Stimulated activated CD8-positive, alpha-beta memory T cell treated with anti-CD3 and anti-CD28 coated beads, Interleukin-12 subunit alpha, Interleukin-12 subunit beta, amount 100 ng/mL, for 24 hours (primary cell): ENCODE data around the gene GRAP.

Experiments used
- DNase-seq: peaks from one replicate; pipeline ENCODE4 v3.0.0-alpha.2; 2020; ENCODE audit errors: extremely low read depth

GRAP gene

DNA sequence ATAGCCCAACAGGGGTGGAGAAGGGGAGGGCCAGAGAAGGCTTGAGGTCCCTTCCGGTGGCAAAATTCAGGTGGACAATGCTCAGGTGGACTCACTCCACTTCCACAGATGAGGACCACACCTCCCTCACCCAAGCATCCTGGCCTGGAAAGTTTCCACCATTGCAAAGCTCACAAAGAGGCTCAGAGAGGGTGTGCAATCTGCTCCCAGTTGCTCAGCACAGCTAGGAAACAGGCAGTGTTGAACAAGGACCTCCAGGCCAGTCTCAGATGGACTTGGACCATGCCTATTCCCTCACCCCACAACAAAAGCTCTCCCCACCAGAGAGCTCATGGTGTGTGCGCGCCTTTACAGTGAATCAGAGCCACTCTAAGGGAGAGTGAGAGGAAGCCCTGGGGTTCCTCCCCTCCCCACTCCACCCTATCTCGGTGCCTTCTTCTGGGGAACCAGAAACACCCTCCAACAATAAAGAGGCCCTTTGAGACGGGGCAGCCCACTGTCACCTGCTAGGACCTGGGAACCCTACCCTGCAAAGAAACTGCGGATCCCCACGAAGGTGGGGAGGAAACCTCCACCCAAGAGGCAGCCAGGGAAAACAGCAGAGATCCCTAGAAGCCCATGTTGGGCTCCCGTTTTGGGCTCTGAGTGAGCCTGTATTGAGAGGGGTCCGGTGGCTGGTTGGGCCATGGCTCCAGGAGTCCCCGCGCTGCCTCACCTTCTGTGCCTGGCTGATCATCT, 43.8 kb downstream of the GRAP start:
- DNase-seq: no peak

DNA sequence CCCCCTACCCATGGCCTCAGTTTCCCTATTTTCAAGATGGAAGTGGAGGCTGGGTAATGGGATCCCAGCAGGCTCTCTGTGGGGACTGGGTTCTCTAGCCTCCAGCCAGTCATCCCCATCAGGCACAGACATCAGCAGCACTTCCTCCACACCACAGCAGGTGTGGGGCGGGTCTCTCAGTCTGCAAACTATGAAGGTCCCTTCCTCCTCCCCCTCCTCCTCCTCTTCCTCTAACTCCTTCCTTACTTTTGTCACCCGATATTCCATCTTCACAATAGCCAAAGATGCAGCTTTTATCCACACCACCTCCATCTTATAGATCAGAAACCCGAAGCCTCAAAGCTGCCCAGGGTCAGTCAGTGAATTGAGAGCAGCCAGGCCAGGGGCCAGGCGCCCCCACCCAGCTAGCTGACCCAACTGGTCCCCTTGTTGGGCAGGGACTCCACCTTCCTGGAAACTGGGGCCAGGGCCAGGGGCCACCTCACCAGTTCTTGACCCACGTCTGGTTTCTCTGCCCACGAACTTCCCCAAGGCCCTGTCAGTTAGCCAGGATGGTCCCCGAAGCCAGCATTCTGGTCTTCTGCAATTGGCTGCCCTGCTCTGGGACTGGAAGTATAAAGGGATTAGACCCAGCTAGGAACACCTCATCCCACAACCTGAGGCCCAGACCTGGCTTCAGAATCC, 44.7 kb downstream of the GRAP start:
- no peak for DNase-seq

DNA sequence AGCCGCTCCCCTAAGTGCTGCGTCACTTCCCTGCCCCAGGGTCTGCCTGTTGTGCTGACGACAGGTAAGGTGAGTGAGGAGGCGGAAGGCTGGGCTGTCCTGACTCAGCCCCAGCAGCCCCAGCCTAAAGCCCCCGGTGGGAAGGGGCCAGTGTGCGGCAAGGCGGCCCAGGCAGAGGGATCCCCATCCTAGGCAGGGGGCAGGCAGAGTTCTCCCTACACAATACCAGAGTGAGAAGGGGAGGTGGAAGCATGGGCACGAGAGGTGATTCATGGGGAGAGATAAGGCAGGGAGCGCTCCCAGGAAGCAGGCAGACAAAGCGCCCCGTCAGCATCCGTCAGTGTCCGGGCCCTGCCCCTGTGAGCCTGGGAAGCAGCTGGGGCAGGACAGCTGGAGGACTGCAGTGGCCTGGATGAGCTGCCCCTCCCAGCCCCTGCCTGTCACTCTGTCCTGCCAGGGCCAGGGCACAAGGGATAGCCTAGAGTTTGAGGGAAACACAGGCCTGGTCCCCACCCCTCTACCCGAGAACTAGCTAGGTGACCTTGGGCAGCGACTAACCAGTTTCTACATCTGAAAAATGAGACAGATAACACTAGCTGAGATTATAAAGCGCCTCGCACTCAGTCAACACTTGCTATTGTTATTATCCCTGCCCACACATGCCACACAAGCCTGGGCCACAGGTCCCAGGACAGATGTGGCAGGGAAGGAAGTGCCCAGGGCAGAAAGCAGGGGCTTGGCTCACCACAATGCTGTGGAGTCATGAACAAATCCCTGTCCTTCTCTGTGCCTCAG, 46.0 kb downstream of the GRAP start:
- DNase-seq: no peak

DNA sequence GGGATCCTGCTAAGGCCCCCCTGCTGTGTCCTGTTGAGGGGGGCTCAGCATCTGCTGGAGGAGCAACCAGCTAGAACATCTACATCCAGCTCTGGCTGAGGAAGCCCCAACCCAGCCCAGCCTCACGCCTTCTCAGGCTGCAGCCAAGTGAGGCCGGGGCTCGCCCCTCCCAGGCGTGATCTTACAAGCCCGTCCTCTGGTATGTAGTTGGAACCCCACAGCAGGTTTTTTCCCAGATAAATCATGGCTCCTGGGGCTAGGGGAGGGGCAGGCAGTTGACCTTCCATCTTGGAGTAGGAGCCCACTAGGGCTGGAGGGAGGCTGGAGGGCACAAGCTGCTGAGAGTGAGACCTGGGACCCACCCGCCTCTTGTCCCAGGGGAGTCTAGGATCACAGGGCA, 46.8 kb downstream of the GRAP start:
- DNase-seq: no peak

DNA sequence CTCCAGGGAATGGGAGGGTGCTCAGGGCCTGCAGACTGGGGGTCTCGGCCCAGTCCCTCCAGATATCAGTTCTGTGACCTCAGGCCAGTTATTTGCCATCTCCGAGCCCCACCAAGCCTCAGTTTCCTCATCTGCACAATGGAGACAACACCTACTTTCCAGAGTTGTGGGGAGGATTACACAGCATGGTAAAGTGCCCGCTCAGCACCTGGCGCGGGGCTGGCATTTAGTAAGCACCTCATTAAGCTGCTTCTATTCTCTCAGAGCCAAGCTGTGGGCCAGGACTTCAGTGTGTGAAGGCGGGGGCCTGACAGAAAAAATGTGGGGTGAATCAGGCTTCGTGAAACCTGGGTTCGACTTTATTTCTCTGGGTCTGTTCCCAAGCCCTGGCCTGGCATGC, 47.4 kb downstream of the GRAP start:
- DNase-seq: no peak

DNA sequence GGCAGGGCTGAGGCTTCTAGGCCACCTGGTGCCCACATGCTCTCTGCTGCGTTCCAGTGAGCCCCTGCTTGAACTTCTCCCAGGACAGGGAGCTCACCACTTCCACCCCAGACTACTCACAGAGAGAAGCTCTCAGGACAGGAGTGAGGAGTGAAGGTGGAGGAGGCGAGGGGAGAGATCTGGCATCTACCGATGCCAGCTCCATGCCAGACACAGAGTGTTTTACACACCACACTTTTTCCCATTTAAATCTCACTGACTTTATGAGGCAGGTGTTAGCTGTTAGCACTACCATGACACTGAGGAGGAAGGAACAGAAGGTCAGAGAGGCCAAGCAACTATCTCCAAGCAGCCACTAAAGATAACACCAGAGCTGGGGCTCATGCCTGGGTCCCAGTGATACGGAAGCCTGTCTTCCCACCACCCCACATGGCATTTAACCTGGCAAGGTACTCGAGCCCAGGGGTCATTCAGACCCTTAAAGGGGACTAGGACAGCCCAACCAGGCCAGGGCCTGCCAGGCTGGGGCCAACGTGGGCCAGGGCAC, 49.0 kb downstream of the GRAP start:
- DNase-seq: no peak

DNA sequence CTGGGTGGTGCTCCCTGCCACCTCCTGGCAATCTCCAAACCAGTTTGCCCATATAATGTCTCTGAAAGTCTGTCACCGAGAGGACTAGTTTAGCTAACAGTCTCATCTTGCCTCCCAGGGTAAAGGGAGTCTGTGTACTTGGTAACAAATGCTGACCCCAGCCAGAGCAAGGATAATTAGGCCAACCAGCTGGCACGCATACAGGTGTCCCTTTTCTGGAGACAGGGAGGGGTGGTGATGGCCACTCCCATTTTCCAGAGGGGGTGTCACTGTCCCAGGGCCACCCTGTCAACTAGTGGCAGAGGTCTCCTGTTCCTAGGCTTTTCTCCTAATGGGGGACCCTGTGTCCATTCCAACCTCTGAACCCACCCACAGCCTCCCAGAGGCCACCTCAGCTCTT, 50.3 kb downstream of the GRAP start:
- no peak for DNase-seq

DNA sequence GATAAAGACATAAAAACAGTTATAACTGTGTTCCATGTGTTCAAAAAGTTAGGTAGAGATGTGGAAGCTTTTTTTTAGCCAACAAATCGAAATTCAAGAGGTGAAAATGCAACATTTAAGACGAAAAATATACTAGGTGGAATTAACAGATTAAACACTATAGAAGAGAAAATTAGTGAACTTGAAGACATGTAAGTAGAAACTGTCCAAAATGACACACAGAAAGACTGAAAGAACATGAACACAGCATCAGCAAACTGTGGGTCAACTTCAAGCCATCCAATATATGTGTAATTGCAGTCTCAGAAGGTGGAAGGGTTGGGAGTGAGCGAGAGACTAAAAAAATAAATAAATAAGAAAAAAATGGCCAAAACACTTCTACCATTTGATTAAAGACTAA, 51.5 kb downstream of the GRAP start:
- DNase-seq: no peak

DNA sequence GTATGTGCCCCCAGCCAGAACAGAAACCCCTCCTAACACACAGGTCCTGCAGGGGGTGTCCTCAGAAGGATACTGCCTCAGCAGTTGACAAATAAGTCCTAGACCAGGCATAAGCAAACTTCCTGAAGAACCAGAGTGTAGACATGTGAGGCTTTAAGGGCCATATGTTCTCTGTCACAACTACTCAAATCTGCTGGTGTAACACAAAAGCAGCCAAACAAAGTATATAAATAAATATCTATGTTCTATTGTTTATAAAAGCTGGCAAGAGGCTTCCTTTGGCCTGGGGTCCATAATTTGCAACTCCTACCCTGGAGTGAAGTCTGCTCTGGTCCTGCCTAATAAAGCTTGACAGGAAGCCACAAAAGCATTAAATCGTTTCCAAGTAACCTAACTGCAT, 52.1 kb downstream of the GRAP start:
- no peak for DNase-seq

DNA sequence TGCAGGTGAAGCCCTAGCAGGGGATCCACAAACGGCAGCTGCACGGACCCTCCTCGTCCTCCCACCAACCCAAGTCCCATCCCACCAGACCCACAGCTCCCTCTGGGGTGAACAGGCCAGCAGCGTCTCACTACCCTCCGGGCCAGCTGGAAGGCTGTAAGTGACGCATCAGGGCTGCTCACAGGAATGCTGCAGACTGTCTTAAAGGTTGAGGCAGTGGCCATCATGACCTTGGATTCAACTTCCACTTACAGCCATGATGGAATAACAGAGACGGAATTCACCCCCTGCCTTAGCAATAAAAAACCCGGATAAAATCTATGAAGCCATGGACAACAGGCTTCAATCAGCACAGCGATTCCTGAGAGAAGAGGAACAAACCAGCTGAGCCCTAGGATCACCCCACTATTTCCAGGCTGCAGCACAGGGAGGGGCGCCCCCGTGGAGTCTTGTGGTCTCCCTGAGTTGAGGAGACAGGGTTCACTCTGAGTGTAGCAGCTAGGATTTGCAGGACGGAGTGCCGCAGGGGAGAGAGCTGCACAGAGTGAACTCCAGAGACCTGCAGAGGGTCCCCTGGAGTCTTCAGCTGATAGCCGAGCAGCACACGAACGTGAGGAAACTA, 52.7 kb downstream of the GRAP start:
- DNase-seq: no peak

DNA sequence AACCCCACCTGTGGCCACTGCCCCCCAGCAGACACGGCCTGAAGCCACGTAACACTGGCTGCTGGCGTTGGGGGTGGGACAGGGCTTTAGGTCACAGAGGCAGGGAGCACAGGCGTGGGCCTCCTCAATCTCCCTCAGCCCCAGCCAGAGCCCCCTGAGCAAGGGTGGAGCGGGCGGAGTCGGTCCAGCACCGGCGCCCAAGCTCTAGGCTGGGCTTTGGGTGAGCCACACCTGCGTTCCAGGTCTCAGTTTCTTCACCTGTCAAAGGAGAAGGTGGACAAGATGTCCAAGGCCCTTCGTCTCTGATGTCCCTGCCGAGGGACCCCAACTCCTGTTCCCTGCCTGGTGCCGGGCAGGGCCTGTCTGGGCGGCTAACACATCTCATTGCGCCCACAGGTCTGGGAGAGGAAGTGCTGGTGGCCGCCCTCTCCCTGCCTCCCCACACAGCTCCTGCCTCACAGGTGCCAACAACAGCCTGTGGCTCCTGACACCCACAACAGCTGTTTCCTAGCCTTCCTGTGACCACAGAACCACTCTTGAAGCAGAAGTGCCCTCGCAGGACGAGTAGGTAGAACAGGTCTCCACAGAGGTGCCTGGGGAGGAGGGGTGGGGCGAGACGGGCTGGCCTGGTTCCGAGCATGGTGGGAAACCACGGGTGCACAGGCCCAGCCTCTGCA, 54.2 kb downstream of the GRAP start:
- no peak for DNase-seq

DNA sequence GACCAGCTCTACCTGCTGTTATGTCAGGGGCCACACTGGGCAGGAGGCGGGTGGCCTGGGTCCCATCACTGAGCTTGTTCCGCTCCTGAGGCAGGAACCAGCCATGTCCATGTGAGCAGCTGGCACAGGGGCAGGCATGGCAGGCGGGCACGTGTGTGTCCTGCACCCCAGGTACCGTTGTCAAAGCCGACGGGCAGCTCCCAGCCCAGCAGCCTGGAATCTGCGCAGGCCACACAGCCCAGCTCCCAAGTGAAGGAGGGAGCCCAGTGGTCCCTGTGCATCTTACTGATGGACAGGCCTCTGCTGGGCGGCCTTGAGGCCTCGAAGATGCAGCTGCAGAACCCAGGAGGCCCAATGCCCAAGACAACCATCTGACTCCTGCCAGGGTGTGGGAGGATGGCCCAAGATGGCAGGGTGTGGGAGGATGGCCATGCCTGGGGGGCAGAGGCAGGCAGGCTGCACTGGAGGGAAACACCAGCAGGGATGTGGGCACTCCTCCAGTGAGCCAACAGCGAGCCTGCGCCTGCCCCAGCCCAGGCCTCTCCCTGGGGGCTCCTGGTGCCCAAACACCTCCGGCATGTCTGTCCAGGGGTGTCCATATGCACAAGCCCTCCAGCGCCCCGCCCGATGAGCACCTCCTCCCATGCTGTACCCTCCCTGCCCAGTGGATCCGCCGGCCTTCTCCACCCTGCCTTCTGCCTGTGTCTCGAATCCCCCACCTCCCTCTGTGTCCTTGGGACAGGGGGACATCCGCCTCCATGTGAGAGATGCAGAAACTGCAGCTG, 55.0 kb downstream of the GRAP start:
- no peak for DNase-seq

DNA sequence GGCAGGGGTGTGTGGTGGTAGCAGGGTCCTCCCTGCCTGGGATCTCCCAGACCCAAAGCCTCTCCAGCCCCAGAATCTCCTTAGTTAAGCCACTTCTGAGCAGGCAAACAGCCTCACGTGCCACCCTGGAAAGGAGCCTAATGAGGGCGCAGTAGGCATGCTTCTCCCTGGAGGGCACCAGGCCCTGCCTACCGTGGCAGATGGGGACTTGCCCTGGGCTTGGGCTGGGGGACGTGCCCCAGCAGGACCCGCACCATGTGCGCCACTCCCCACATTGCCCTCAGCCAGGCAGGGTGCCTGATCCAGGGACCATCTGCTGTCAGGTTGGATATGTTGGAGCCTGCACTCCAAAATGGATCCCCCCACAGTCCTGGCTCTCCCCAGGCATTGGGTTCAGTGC, 56.4 kb downstream of the GRAP start:
- DNase-seq: no peak

DNA sequence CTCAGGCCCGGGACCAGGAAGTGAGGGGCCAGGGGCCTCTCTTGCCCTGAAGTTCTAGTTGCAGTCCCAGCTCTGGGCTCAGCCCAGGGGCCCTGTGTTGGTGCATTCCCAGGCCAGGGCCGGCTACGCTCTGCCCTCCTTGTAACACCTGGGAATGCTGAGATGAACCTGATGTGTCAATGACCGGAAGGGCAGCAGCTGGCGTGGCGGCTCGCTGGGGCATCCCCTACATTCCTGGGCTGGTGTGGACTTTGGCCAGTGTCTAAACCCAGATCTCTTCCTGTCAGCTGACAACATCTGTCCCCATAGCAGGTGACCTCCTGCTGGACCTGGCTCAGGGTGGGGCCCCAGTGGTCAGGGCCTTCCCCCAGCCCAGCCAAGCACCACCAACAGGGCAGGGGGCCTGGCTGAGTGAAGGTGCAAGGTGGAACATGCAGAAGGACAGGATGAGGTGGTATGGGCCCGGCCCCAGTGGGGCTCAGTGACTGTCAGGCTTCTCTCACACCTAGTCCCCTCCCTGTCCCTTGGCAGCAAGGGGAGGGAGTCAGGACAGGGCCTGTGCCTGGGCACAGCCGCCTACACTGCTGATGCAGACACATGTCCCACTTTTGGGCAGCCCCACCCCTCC, 58.1 kb downstream of the GRAP start:
- DNase-seq: no peak

DNA sequence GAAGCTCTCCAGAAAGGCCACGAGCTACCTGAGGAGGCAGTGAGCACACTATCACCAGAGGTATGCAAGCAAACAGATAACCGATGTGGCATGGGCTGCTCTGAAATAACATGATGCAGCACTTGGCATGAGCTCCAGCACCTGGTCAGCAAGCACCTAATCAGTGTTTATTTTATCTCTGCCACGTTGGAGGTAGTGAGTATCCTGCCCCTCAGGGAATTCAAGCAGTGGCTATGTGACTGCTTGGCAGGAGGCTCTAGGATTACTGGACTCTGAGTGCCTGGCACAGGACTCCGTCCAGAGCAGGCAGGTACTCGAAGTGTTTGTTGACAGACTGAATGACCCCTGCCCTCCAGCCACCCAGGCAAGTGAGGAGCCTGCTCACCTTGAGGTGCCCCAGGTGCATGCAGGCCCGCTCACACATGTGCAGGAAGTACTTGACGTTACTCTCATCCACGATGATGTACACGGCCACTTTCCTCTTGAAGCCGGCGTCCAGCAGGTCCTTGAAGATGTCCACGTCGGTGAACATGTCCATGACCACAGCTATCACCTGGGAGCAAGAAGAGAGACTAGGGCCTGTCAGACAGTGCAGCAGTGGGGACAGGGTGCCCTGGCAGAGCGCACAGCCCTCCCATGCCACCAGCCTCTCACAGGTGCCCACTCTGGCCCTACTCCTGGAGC, 58.8 kb downstream of the GRAP start:
- no peak for DNase-seq

DNA sequence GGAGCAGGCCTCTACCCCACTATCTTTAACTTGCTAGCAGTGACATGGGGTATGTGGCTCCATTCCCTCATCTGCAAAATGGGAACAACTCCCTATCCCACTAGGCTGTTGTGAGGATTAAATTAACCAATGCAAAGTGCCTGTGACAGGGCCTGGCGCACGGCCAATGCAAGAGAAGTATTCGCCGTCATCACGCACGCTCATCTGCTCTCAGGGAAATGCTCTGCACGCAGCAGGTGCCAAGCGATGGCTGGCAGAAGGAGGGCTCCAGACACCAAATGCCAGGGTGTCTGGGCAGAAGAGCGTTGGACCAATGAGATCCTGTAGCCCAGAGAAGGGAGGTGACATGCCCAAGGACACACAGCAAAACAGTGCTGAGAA, 59.5 kb downstream of the GRAP start:
- DNase-seq: no peak

DNA sequence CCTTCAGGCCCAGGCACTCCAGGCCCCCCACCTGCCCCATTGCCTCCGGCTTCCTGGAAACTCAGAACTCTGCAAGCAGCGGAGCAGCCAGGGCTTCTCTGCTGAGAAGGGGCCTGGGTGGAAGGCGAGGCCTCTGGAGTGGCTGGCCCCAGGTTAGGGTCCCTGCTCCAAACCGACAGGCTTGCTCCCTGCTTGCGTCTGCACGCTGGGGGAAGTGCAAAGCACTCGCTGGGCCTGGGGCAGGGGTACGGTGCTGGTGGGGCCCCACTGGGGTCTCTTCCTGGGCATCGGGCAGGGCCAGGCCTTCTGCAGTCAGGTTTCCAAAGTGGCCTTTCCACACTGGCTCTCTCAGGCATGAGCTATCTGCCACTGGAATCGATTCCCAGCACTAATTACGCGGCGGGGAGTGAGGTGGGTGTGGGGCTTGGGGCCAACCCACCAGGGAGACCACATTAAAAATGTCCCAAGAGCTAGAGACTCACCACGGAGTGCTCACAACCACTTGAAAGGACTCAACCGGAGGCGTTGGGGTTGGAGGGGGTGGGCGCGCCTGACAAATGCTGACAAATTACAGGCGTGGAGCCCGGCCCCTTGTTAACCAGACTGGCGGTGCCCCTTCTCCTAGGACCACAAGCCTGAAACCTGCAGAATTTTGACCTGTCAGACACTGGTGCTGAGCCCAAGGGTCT, 60.1 kb downstream of the GRAP start:
- DNase-seq: no peak

DNA sequence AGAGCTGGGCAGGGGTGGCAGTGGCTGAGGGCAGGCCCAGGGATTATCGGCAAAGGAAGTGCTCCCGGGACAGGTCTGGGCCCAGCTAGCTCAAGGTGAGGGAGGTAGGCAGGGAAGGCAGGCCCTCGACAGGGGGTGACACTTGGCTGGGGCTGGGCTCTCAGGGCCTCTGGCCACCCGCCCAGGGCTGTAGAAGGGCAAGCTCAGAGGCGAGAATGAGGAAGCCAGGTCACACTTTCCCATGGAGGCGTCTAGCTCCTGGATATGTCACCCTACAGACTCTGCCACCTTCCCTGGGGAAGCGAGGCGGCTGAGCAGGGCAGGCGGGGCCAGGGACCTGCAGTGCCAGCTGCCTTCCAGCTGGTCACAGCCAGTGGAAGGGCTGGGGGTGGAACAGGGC, 61.3 kb downstream of the GRAP start:
- DNase-seq: no peak
